Measurements from ENCODE around the gene TCF7L1.

The TCF7L1 gene

GRCh38 chr2:85340034-85340892, 207.1 kb downstream of the TCF7L1 start:
- TF ChIP-seq TOX (CRISPR knock-in tag; IDR thresholded peaks at IDR 0.05; ENCODE audit: borderline replicate concordance) (no peak), CREB5 (CRISPR knock-in tag; IDR thresholded peaks at IDR 0.05; ENCODE audit: low read depth) (no peak), OSR1 (CRISPR knock-in tag; IDR thresholded peaks at IDR 0.05) (no peak), ZFP30 (CRISPR knock-in tag; IDR thresholded peaks at IDR 0.05) (no peak), ESRRG (CRISPR knock-in tag; IDR thresholded peaks at IDR 0.05) (no peak), RARB (CRISPR knock-in tag; IDR thresholded peaks at IDR 0.05) (no peak), ZNF565 (CRISPR knock-in tag; conservative IDR thresholded peaks at IDR 0.05; ENCODE audit: low read depth) (no peak), CSDC2 (CRISPR knock-in tag; IDR thresholded peaks at IDR 0.05) (no peak)
- ATAC-seq, result no peak; the same call in 2 of the 3 replicates

DNA sequence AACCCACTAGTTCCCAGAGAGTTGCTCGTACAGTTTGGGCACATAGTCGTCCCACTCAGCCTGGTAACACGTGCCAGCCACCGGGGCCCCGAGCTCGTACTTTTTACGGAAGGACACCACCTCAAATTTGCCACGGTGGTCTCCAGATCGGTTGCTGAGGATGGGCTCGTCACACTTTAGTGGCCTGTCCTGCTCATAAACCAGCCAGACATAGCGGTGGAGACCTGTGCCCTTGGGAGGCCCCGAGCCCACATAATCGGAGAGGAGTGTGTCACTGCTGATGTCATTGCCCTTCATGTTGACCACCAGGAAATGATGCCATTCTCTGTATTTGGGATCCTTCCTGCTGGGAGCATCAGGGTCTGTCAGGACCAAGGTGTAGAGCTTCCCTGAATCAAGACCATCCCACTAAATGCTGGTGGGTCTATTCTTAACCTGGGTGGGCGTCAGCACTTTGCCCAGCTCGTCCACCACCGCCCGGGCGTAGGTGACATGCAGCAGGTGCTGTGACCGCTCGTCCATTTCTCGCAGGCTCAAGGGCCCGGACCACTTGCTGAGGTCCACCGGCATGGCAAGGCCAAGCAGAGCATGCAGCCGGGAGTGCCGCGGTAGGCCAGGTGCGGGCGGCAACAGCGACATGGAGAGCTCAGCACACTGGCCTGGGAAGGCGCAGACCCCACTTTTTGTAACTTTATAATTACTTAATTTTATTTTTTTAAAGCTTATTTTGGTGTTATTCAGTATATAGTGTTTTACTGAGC, 208.3 kb downstream of the TCF7L1 start:
- ATAC-seq, result no peak

GRCh38 chr2:85342156-85342555, 209.0 kb downstream of the TCF7L1 start:
- ATAC-seq, result no peak
- TF ChIP-seq, protein P1, sequence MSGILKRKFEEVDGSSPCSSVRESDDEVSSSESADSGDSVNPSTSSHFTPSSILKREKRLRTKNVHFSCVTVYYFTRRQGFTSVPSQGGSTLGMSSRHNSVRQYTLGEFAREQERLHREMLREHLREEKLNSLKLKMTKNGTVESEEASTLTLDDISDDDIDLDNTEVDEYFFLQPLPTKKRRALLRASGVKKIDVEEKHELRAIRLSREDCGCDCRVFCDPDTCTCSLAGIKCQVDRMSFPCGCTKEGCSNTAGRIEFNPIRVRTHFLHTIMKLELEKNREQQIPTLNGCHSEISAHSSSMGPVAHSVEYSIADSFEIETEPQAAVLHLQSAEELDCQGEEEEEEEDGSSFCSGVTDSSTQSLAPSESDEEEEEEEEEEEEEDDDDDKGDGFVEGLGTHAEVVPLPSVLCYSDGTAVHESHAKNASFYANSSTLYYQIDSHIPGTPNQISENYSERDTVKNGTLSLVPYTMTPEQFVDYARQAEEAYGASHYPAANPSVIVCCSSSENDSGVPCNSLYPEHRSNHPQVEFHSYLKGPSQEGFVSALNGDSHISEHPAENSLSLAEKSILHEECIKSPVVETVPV (CRISPR knock-in tag; IDR thresholded peaks at IDR 0.05), result no peak
- no peak for TF ChIP-seq ARNTL (CRISPR knock-in tag; IDR thresholded peaks at IDR 0.05; ENCODE audit: borderline replicate concordance, low read depth)

More for the DNA sequence above, 208.3 kb downstream of the TCF7L1 start:
- no peak for TF ChIP-seq TSHZ2 (CRISPR knock-in tag; IDR thresholded peaks at IDR 0.05)
- no peak for TF ChIP-seq ARNTL (CRISPR knock-in tag; IDR thresholded peaks at IDR 0.05; ENCODE audit: borderline replicate concordance, low read depth)
- no peak for TF ChIP-seq ZNF565 (CRISPR knock-in tag; conservative IDR thresholded peaks at IDR 0.05; ENCODE audit: low read depth)
- TF ChIP-seq, protein P2, sequence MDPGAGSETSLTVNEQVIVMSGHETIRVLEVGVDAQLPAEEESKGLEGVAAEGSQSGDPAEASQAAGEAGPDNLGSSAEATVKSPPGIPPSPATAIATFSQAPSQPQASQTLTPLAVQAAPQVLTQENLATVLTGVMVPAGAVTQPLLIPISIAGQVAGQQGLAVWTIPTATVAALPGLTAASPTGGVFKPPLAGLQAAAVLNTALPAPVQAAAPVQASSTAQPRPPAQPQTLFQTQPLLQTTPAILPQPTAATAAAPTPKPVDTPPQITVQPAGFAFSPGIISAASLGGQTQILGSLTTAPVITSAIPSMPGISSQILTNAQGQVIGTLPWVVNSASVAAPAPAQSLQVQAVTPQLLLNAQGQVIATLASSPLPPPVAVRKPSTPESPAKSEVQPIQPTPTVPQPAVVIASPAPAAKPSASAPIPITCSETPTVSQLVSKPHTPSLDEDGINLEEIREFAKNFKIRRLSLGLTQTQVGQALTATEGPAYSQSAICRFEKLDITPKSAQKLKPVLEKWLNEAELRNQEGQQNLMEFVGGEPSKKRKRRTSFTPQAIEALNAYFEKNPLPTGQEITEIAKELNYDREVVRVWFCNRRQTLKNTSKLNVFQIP (CRISPR knock-in tag; IDR thresholded peaks at IDR 0.05; ENCODE audit: borderline replicate concordance, low read depth), result no peak
- no peak for TF ChIP-seq PPARA (CRISPR knock-in tag; IDR thresholded peaks at IDR 0.05; ENCODE audit: borderline replicate concordance)
- TF ChIP-seq, protein P1 (CRISPR knock-in tag; IDR thresholded peaks at IDR 0.05), result no peak
- TF ChIP-seq SNAI2 (CRISPR knock-in tag; IDR thresholded peaks at IDR 0.05), result no peak

DNA sequence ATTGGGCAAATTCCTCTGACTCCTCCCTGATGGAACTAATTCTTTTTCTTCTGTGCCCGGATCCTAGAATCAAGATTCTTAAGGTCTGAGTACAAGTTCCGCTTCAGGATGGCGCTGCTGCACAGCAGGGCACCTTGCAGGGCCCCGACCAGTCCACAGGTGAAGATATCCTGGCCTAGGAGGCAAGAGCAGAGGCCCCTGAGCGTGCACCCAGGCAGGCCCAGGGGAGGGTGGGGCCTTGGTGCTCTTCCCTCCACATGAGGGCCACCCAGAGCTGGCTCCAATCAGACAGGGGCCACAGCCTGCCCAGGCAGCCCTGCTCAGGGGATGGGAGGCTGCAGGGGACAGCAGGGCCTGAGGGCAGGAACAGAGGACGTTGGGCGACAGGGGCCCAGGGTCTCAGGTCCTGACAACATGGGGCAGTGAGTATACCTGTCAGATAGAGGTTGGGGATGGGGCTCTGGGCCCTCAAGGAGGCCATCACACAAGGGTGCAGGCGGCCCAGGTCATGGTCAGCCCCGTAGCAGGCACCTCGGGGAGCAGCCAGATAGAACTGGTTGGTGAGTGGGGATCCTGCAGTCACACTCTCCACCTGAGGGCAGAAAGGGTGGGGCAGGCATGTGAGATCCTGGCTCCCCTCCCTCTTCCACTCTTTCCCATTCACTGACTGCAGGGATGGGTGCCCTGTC, 210.2 kb downstream of the TCF7L1 start:
- peak; percentile 12; the same call in 1 of the 3 replicates for ATAC-seq

Measured in SK-N-SH treated with all-trans-retinoic acid at 6 μM for 48 hours (cell line).